Mesendoderm (in vitro differentiated cells): ENCODE measurements around the gene TMEM121.
"Not testable (repeated sequence)": the region's sequence is repeated elsewhere in the genome, so short reads cannot be mapped to it uniquely, and the experiment has no call there.

Experiments used
- DNase-seq: peaks from one replicate; pipeline ENCODE4 v3.0.0; 2013
- H2AK5ac ChIP-seq: 2 replicates; pipeline ENCODE4 v1.6.1; 2013; ENCODE audit warnings: low read length, inconsistent platforms
- H2BK120ac ChIP-seq: 2 replicates; pipeline ENCODE4 v1.6.1; 2013; ENCODE audit warnings: low read depth, mild to moderate bottlenecking, low read length, moderate library complexity, mixed read lengths
- H2BK15ac ChIP-seq: replicated peaks from 2 replicates; pipeline ENCODE4 v1.6.1; 2013; ENCODE audit warnings: low read depth, mild to moderate bottlenecking, moderate library complexity
- H2BK5ac ChIP-seq: 2 replicates; pipeline ENCODE4 v1.6.1; 2013; ENCODE audit warnings: low read length, inconsistent platforms
- H3K18ac ChIP-seq: 2 replicates; pipeline ENCODE4 v1.6.1; 2013; ENCODE audit warnings: mild to moderate bottlenecking, low read length, mixed read lengths
- H3K23ac ChIP-seq: one replicate; pipeline ENCODE4 v1.6.1; 2013; ENCODE audit warnings: low read length
- H3K27ac ChIP-seq: 2 replicates; pipeline ENCODE4 v1.5.1; 2013; ENCODE audit warnings: low read depth, mild to moderate bottlenecking, inconsistent platforms, low read length, moderate library complexity
- H3K27me3 ChIP-seq: 2 replicates; pipeline ENCODE4 v1.6.1; 2013; ENCODE audit warnings: low read length, control low read depth, mild to moderate bottlenecking, inconsistent platforms; ENCODE audit not compliant: insufficient read depth, poor library complexity
- H3K36me3 ChIP-seq: 2 replicates; pipeline ENCODE4 v1.6.1; 2013; ENCODE audit warnings: low read length, inconsistent platforms; ENCODE audit not compliant: control insufficient read depth, insufficient read depth
- H3K4ac ChIP-seq: one replicate; pipeline ENCODE4 v1.6.1; 2013; ENCODE audit warnings: low read depth, mild to moderate bottlenecking, low read length, moderate library complexity
- H3K4me1 ChIP-seq: 2 replicates; pipeline ENCODE4 v1.6.1; 2013; ENCODE audit warnings: low read depth, low read length, inconsistent platforms; ENCODE audit not compliant: control insufficient read depth
- H3K4me2 ChIP-seq: 2 replicates; pipeline ENCODE4 v1.6.1; 2013; ENCODE audit warnings: low read length
- H3K4me3 ChIP-seq: 2 replicates; pipeline ENCODE4 v1.5.1; 2013; ENCODE audit warnings: mild to moderate bottlenecking, low read length
- H3K56ac ChIP-seq: one replicate; pipeline ENCODE4 v1.6.1; 2013; ENCODE audit warnings: low read length
- H3K79me1 ChIP-seq: 2 replicates; pipeline ENCODE4 v1.6.1; 2013; ENCODE audit warnings: low read length, inconsistent platforms
- H3K79me2 ChIP-seq: 2 replicates; pipeline ENCODE4 v1.6.1; 2013; ENCODE audit warnings: mild to moderate bottlenecking, low read length; ENCODE audit not compliant: control insufficient read depth, insufficient read depth
- H3K9ac ChIP-seq: 2 replicates; pipeline ENCODE4 v1.6.1; 2013; ENCODE audit warnings: low read length, inconsistent platforms
- H4K5ac ChIP-seq: one replicate; pipeline ENCODE4 v1.6.1; 2013; ENCODE audit warnings: low read length
- H4K8ac ChIP-seq: one replicate; pipeline ENCODE4 v1.6.1; 2013; ENCODE audit warnings: low read depth, mild to moderate bottlenecking, control low read depth, low read length, moderate library complexity
- WGBS: extraction: QIAGEN DNeasy Blood & Tissue Kit; methylation state at CpG from one replicate; pipeline ENCODE4 v1.1.7; 2013; ENCODE audit warnings: low lambda C conversion rate, missing lambda C conversion rate; ENCODE audit not compliant: insufficient coverage; ENCODE audit errors: extremely low coverage; 5-methylcytosine and 5-hydroxymethylcytosine counted together

Gene TMEM121

DNA sequence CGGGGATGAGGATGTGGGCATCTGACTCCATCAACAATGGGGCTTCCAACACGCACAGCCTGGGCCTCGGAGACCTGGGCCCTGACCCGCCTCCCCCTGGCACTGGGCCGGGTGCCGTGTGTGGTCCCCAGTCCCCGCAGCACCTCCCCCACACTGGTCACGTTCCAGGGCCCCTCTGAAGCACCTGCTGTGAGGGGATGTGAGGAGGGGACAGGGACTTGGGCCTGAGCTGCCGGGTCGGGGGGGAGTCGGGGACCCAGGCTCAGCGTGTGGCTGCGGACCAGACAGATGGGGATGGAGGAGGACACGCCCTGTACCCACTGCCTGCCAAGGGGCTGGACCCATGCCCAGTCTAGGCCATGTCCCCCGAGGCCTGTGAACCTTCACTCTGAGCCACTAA, 45.7 kb downstream of the TMEM121 start:
- not testable (repeated sequence) for H3K4me1 ChIP-seq

DNA sequence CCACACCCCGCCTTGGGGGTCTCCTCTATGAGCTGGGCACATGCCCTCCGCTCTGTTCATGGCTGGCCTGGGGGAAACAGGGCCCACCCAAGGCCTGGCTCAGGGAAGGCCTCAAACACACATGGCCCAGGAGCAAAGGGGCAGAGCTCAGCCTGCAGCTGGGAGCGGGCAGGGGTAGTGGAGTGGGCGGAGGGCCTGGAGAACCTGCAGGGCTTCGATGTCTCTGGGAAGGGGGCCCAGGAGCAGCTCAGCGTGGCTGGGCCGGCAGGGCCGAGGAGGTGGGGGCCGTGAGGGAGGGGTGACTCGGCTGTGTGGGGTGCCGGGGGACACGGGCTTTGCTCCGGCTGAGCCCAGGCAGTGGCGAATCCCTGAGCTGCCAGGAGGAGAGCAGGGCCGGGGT, 47.5 kb downstream of the TMEM121 start:
- not testable (repeated sequence) for H2AK5ac ChIP-seq, H2BK5ac ChIP-seq, H3K23ac ChIP-seq, H3K4me2 ChIP-seq, H3K36me3 ChIP-seq, H3K79me1 ChIP-seq, H3K56ac ChIP-seq, H3K79me2 ChIP-seq, H4K5ac ChIP-seq, H4K8ac ChIP-seq, H3K18ac ChIP-seq, H3K27ac ChIP-seq, H2BK15ac ChIP-seq, DNase-seq, H3K27me3 ChIP-seq, H3K4me3 ChIP-seq, H3K4me1 ChIP-seq, H2BK120ac ChIP-seq, H3K9ac ChIP-seq, H3K4ac ChIP-seq
- no CpG with 5 or more reads among the region's 15 CpGs for WGBS

More for the DNA sequence above, 45.7 kb downstream of the TMEM121 start:
- H3K56ac ChIP-seq, H3K4ac ChIP-seq, H2BK120ac ChIP-seq, H3K79me2 ChIP-seq, H3K4me2 ChIP-seq, H2BK15ac ChIP-seq, H2AK5ac ChIP-seq, DNase-seq, H3K27ac ChIP-seq, H3K4me3 ChIP-seq, H3K36me3 ChIP-seq, H4K5ac ChIP-seq, H3K18ac ChIP-seq, H3K79me1 ChIP-seq, H2BK5ac ChIP-seq, H3K27me3 ChIP-seq, H4K8ac ChIP-seq, H3K23ac ChIP-seq, H3K9ac ChIP-seq: not testable (repeated sequence)
- no CpG with 5 or more reads among the region's 15 CpGs for WGBS

DNA sequence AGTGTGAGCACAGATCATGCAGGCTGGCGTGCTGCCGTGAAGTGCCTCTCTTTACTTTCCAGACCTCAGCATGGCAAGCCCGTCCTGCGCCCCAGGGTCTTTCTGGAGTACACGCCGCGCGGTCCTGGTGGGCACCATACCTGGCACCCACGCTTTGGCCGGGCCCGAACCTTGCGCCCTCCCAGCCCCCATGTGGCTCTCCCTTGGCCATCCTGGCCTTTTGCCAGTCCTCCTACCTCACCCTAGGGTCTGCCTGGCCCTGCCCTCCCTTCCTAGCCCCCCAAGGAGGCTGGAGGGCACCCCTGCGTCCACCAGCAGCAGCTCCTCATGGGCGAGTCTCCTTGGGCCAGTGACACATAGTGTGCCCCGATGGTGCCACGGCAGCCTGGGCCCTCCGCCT, 48.0 kb downstream of the TMEM121 start:
- H3K4me2 ChIP-seq = not testable (repeated sequence)

DNA sequence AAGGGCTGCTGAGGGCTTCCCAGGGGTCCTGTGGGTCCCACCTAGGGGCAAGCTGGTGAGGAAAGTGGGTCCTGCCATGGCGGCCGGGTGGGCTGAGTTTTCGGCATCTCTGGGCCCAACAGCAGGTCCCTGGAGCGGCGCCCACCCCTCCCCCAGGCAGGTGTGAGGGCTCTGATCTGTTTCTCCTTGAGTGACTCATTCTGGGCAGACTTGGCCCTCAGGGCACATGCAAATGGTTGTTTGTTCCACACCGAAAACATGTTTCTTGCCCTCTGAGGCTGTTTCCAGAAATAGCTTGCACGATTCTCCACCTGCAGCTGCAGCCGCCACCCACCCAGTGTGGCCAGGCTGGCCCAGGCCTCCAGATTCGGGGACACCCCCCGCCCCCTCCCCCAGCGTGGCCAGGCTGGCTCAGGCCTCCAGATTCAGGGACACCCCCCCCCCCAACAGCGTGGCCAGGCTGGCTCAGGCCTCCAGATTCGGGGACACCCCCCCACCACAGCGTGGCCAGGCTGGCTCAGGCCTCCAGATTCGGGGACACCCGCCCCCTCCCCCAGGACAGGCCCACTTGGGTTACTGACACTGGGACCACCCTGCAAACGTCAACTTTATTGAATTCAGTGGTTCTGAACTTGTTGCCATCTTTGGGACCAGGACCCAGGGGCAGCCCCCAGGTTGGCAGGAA, 48.8 kb downstream of the TMEM121 start:
- not testable (repeated sequence) for H2BK5ac ChIP-seq, H3K4ac ChIP-seq, H4K8ac ChIP-seq, H4K5ac ChIP-seq, H3K23ac ChIP-seq, H2BK120ac ChIP-seq, H3K4me1 ChIP-seq, DNase-seq, H3K36me3 ChIP-seq, H3K4me2 ChIP-seq, H3K9ac ChIP-seq, H3K79me2 ChIP-seq, H3K27ac ChIP-seq, H3K18ac ChIP-seq, H2BK15ac ChIP-seq, H3K27me3 ChIP-seq, H3K79me1 ChIP-seq, H3K56ac ChIP-seq, H2AK5ac ChIP-seq, H3K4me3 ChIP-seq
- WGBS = no CpG with 5 or more reads among the region's 17 CpGs

More for the DNA sequence above, 48.0 kb downstream of the TMEM121 start:
- H3K27ac ChIP-seq, H3K27me3 ChIP-seq, H2BK120ac ChIP-seq, H3K79me1 ChIP-seq, H4K5ac ChIP-seq, H4K8ac ChIP-seq, H3K9ac ChIP-seq, H3K4ac ChIP-seq, H3K18ac ChIP-seq, H3K79me2 ChIP-seq, H3K4me1 ChIP-seq, H3K23ac ChIP-seq, H2BK15ac ChIP-seq, H3K36me3 ChIP-seq, H2AK5ac ChIP-seq, H2BK5ac ChIP-seq, H3K56ac ChIP-seq, DNase-seq, H3K4me3 ChIP-seq: not testable (repeated sequence)
- WGBS = no CpG with 5 or more reads among the region's 17 CpGs

DNA sequence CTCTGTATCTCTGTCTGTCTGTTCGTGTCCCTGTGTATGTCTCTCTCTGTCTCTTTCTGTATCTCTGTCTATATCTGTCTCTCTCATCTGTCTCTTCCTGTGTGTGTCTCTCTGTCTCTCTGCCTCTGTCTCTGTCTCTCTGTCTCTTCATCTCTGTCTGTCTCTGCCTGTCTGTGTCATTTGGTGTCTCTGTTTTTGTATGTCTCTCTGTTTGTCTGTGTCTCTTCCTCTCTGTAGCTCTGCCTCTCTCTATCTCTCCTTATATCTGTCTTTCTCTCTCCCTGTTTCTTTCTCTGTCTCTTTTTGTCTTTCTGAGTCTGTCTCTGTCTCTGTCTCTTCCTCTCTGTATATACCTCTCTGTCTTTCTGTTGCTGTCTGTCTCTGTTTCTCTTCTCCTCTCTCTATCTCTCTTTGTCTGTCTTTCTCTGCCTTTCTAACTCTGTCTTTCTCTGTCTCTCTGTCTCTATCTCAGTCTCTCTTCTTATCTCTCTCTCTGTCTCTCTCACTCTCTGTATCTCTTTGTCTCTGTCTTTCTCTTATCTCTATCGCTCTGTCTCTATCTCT, 50.2 kb downstream of the TMEM121 start:
- no peak overlapping the region for H2BK15ac ChIP-seq
- no peak overlapping the region for H3K4me3 ChIP-seq
- no peaks in the 10 kb centered on the region for H3K79me1 ChIP-seq
- H3K79me2 ChIP-seq = no peaks in the 10 kb centered on the region
- H2BK5ac ChIP-seq = no peak overlapping the region
- H3K4ac ChIP-seq = no peak overlapping the region
- no peak overlapping the region for H3K18ac ChIP-seq
- no peak for DNase-seq
- H4K5ac ChIP-seq = no peak overlapping the region
- no peak overlapping the region for H3K27ac ChIP-seq
- no peaks in the 10 kb centered on the region for H3K4me1 ChIP-seq
- no peak overlapping the region for H2AK5ac ChIP-seq
- no peaks in the 10 kb centered on the region for H3K36me3 ChIP-seq
- no peak overlapping the region for H3K4me2 ChIP-seq
- no peak overlapping the region for H3K9ac ChIP-seq
- no peaks in the 10 kb centered on the region for H3K27me3 ChIP-seq
- H3K23ac ChIP-seq = no peak overlapping the region
- H2BK120ac ChIP-seq = no peak overlapping the region
- H4K8ac ChIP-seq = no peak overlapping the region
- WGBS = no CpG with 5 or more reads among the region's 2 CpGs
- no peak overlapping the region for H3K56ac ChIP-seq
